ENCODE results near the gene TMEM183A.

DNA sequence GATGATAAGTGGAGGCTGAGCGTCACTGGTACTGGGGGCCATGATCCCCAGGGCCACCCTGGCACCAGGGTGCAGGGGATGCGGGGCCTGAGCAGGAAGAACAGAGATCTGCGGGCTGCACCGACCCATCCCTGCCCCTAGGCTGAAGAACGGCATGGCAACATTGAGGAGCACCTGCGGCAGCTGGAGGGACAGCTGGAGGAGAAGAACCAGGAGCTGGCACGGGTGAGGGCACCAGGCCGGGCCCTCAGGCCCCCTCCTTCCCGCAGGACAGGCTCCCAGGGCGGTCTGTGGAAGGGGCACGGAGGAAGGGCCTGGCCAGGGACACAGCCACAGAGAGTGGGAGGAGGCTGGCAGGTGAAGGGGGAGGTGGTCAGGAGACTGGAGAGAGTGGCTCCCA is 40.9 kb downstream of the TMEM183A start:
- TF ChIP-seq, protein P1, sequence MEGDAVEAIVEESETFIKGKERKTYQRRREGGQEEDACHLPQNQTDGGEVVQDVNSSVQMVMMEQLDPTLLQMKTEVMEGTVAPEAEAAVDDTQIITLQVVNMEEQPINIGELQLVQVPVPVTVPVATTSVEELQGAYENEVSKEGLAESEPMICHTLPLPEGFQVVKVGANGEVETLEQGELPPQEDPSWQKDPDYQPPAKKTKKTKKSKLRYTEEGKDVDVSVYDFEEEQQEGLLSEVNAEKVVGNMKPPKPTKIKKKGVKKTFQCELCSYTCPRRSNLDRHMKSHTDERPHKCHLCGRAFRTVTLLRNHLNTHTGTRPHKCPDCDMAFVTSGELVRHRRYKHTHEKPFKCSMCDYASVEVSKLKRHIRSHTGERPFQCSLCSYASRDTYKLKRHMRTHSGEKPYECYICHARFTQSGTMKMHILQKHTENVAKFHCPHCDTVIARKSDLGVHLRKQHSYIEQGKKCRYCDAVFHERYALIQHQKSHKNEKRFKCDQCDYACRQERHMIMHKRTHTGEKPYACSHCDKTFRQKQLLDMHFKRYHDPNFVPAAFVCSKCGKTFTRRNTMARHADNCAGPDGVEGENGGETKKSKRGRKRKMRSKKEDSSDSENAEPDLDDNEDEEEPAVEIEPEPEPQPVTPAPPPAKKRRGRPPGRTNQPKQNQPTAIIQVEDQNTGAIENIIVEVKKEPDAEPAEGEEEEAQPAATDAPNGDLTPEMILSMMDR (IDR thresholded peaks at IDR 0.05), result no peak
- no peak for TF ChIP-seq POLR2A (IDR thresholded peaks at IDR 0.05)
